Stomach (tissue), 19 donors: Measurements from ENCODE around the gene SULF2. TPM values are rescaled to one million over a fixed set of nuclear protein-coding genes. Genes with fewer than 3 reads are reported as not detected.
A peak's percentile ranks its signal among the peaks of the same experiment; 100 is the strongest.
"Not testable (repeated sequence)": the region's sequence is repeated elsewhere in the genome, so short reads cannot be mapped to it uniquely, and the experiment has no call there.

Experiments
- DNase-seq, 2 donors: peaks; one replicate each; pipeline versions ENCODE4 v3.0.0 to v3.0.0-alpha.2; 2013 to 2019
- H3K27ac ChIP-seq, 5 donors: fragments of 200-600 bp in 4 of 5; sonication (generic) in 4 of 5; one replicate each; pipeline ENCODE4 v1.5.1; 2013 to 2019; ENCODE audit warnings: mild to moderate bottlenecking in 1 of 5, moderate library complexity in 1 of 5
- H3K27me3 ChIP-seq, 3 donors: fragments of 200-600 bp; sonication (generic); one replicate each; pipeline ENCODE4 v1.5.1; 2017 to 2019; ENCODE audit warnings: mixed run types in 1 of 3
- H3K36me3 ChIP-seq, 4 donors: fragments of 200-600 bp; sonication (generic); 1 replicate in 3 of 4; 2 replicates in 1 of 4; pipeline ENCODE4 v1.5.1; 2016 to 2019
- H3K4me1 ChIP-seq, 4 donors: fragments of 200-600 bp; sonication (generic); one replicate each; pipeline ENCODE4 v1.5.1; 2016 to 2019
- H3K4me3 ChIP-seq, 4 donors: fragments of 200-600 bp; sonication (generic) in 3 of 4; one replicate each; pipeline ENCODE4 v1.5.1; 2016 to 2019; ENCODE audit warnings: mild to moderate bottlenecking in 1 of 4
- H3K9me3 ChIP-seq, 4 donors: fragments of 200-600 bp; sonication (generic); one replicate each; pipeline ENCODE4 v1.5.1; 2016 to 2019
- CTCF ChIP-seq, 7 experiments: fragments of 450-650 bp in 4 of 7; fragments of 200-600 bp in 3 of 7; sonication (generic) in 3 of 7; IDR thresholded peaks; one replicate each; pipeline ENCODE4 v1.5.1; 2016 to 2019; ENCODE audit warnings: antibody characterized with exemption in 7 of 7, control low read depth in 2 of 7, mild to moderate bottlenecking in 1 of 7
- EP300 ChIP-seq: sonication (generic); formaldehyde crosslinking; IDR thresholded peaks from one replicate; pipeline ENCODE4 v1.6.1; 2017; ENCODE audit warnings: antibody characterized with exemption
- POLR2A ChIP-seq, 4 donors: fragments of 450-650 bp; IDR thresholded peaks; one replicate each; pipeline ENCODE4 v1.6.1; 2016; ENCODE audit warnings: antibody characterized with exemption in 4 of 4, control low read depth in 2 of 4, mild to moderate bottlenecking in 1 of 4, moderate library complexity in 1 of 4
- POLR2AphosphoS5 ChIP-seq, 3 donors: sonication (generic); formaldehyde crosslinking; IDR thresholded peaks; one replicate each; pipeline ENCODE4 v1.6.1; 2016; ENCODE audit warnings: antibody characterized with exemption in 3 of 3
- WGBS, 5 donors: extraction: QIAGEN DNeasy Blood & Tissue Kit in 3 of 5; methylation state at CpG; one replicate each; pipeline versions ENCODE4 v1.1.5 to v1.1.7; 2013 to 2018; 5-methylcytosine and 5-hydroxymethylcytosine counted together
- intact Hi-C: fragments of 100-400 bp; cut with DNase I; formaldehyde crosslinking; loops from one replicate; pipeline ENCODE4 v1.15.1; 2023; ENCODE audit warnings: low total_unique reads
- long read RNA-seq, 10 donors: transcript quantifications; one replicate each; lab custom pipeline, GENCODE V29; 2026
- polyA plus RNA-seq, 3 donors: library from polyadenylated mRNA; stranded (reverse); fragments of 200-250 nt; gene quantifications; one replicate each; pipeline ENCODE4 v1.2.3, GENCODE V29; 2013
- total RNA-seq, 5 donors: library from RNA; depleted of rRNA; stranded (reverse); fragments of >200 nt; gene quantifications; one replicate each; pipeline versions ENCODE4 v1.1.0 to v1.2.3, GENCODE V29; 2014 to 2016
- donor health status: healthy with polysubstance abuse.
- donor health status: Bipolar disorder and iron deficiency.
- donor health status: healthy.

The SULF2 gene
- total RNA-seq (100 to 1,000 TPM in 2 of 5 donors, 10 to 100 TPM in 3; 21.0 to 226 (median 29.9) TPM), polyA plus RNA-seq (10 to 100 TPM in 1 of 3 donors, 1 to 10 TPM in 2; 9.0 to 62.9 (median 9.1) TPM)
- long read RNA-seq, donor 1, result 0 reads
- long read RNA-seq, donor 2, partial matches to known transcripts, result 5 of 9 reads
- long read RNA-seq, donor 2, other reads (novel, unspliced or antisense), result 0 of 9 reads
- long read RNA-seq, donor 3, partial matches to known transcripts, result 6 of 7 reads
- long read RNA-seq, donor 3, other reads (novel, unspliced or antisense), result 0 of 7 reads
- long read RNA-seq, donor 4, full-length matches to known transcripts, result 1 of 1 reads
- long read RNA-seq, donor 4, partial matches to known transcripts, result 0 of 1 reads
- long read RNA-seq, donor 4, other reads (novel, unspliced or antisense), result 0 of 1 reads
- long read RNA-seq, donor 5, partial matches to known transcripts, result 17 of 19 reads
- long read RNA-seq, donor 5, other reads (novel, unspliced or antisense), result 0 of 19 reads
- long read RNA-seq, donor 6, partial matches to known transcripts, result 9 of 11 reads
- long read RNA-seq, donor 6, other reads (novel, unspliced or antisense), result 0 of 11 reads
- long read RNA-seq, donor 7, full-length matches to known transcripts, result 3 of 9 reads
- long read RNA-seq, donor 7, partial matches to known transcripts, result 6 of 9 reads
- long read RNA-seq, donor 7, other reads (novel, unspliced or antisense), result 0 of 9 reads
- long read RNA-seq, donor 8, partial matches to known transcripts, result 5 of 5 reads
- long read RNA-seq, donor 8, other reads (novel, unspliced or antisense), result 0 of 5 reads
- long read RNA-seq, donor 9, partial matches to known transcripts, result 29 of 30 reads
- long read RNA-seq, donor 9, other reads (novel, unspliced or antisense), result 0 of 30 reads
- long read RNA-seq, donor 10, result 0 reads

- peaks cover 19 to 49% (median 36%) of the 10 kb centered on the region in 4 donors for H3K4me1 ChIP-seq
- H3K27ac ChIP-seq, result peak within 1 kb of the TSS; percentile 54 to 90 (median 80)
- peak; percentile 32 to 85 for DNase-seq
- H3K27me3 ChIP-seq, result peaks cover 0 to 44% (median 0%) of the 10 kb centered on the region in 3 donors
- H3K9me3 ChIP-seq, result no peaks in the 10 kb centered on the region
- peak within 1 kb of the TSS; percentile 62 to 73 (median 68) for H3K4me3 ChIP-seq
- intact Hi-C loops, result loop anchor here (10.0 kb wide), 1 partner anchor 121 kb away; no protein-coding TSS in a partner anchor
- H3K36me3 ChIP-seq, result no peaks in the 10 kb centered on the region
- 0 to 2% (median 0%) methylated on average over 14 to 80 of the region's 82 CpGs; no CpG with 5 or more reads in 1 of the 5 donors for WGBS, 5 donors
- TF ChIP-seq CTCF (IDR thresholded peaks at IDR 0.05) (no peak), POLR2A (IDR thresholded peaks at IDR 0.05) (no peak), POLR2AphosphoS5 (IDR thresholded peaks at IDR 0.05) (no peak), EP300 (no peak)
These were observed at the start of gene SULF2 for GRCh38 chr20:47785311-47785853. TSS of gene SULF2 (minus strand) at chr20:47785481. CDS start at chr20:47757363, 28,118 bp downstream.

- H3K27ac ChIP-seq, H3K4me1 ChIP-seq, intact Hi-C loops, DNase-seq, H3K4me3 ChIP-seq, H3K9me3 ChIP-seq, H3K27me3 ChIP-seq, H3K36me3 ChIP-seq: not testable (repeated sequence)
- WGBS, 5 donors, result no CpG with 5 or more reads among the region's 7 CpGs
These were observed 46.4 kb upstream of the SULF2 start for GRCh38 chr20:47831675-47832074.

- H3K4me1 ChIP-seq, H3K9me3 ChIP-seq, DNase-seq, H3K27ac ChIP-seq, H3K4me3 ChIP-seq, H3K36me3 ChIP-seq, intact Hi-C loops, H3K27me3 ChIP-seq: not testable (repeated sequence)
- 76 to 87% (median 83%) methylated on average over 8 of the region's 8 CpGs for WGBS, 5 donors
These were observed 41.4 kb upstream of the SULF2 start for GRCh38 chr20:47826716-47827115.

- H3K27ac ChIP-seq, H3K4me1 ChIP-seq, H3K9me3 ChIP-seq, H3K36me3 ChIP-seq, DNase-seq, H3K4me3 ChIP-seq, intact Hi-C loops: not testable (repeated sequence)
- peaks cover 0 to 16% (median 7%) of the 10 kb centered on the region in 3 donors for H3K27me3 ChIP-seq
- 70 to 84% (median 78%) methylated on average over 12 to 18 of the region's 18 CpGs for WGBS, 5 donors
These were observed 40.7 kb upstream of the SULF2 start for GRCh38 chr20:47826006-47826405.

- intact Hi-C loops, result no loop called here
- 69 to 80% (median 76%) methylated on average over 9 to 12 of the region's 12 CpGs for WGBS, 5 donors
These were observed 39.9 kb upstream of the SULF2 start for GRCh38 chr20:47825011-47825762.

GRCh38 chr20:47823941-47824340, 38.7 kb upstream of the SULF2 start:
- DNase-seq, H3K4me3 ChIP-seq, H3K9me3 ChIP-seq, H3K36me3 ChIP-seq, intact Hi-C loops, H3K4me1 ChIP-seq, H3K27ac ChIP-seq: not testable (repeated sequence)
- WGBS, 5 donors, result 87 to 93% (median 89%) methylated on average over 12 of the region's 12 CpGs
- H3K27me3 ChIP-seq, result peaks cover 0 to 29% (median 10%) of the 10 kb centered on the region in 3 donors

More at GRCh38 chr20:47825011-47825762, 39.9 kb upstream of the SULF2 start:
- Histone ChIP-seq H3K36me3 (no peaks in the 10 kb centered on the region), H3K27ac (no peak overlapping the region), H3K9me3 (no peaks in the 10 kb centered on the region), H3K4me3 (no peak overlapping the region), H3K27me3 (peaks cover 0 to 21% (median 7%) of the 10 kb centered on the region in 3 donors), H3K4me1 (no peaks in the 10 kb centered on the region)
- DNase-seq, result no peak
- TF ChIP-seq POLR2A (IDR thresholded peaks at IDR 0.05), result no peak
- TF ChIP-seq EP300, result no peak
- TF ChIP-seq POLR2AphosphoS5 (IDR thresholded peaks at IDR 0.05), result no peak
- TF ChIP-seq CTCF (IDR thresholded peaks at IDR 0.05), result no peak
